Ammon's horn (tissue), 1 donor: ENCODE results near the gene ZCCHC8.
"Not testable (repeated sequence)": the region's sequence is repeated elsewhere in the genome, so short reads cannot be mapped to it uniquely, and the experiment has no call there.

Experiments used
- DNase-seq: peaks from one replicate; pipeline ENCODE4 v3.0.0-alpha.2; 2016; ENCODE audit warnings: low spot score

The ZCCHC8 gene

GRCh38 chr12:122508163-122508562 is 7.4 kb upstream of the ZCCHC8 start:
- no peak for DNase-seq

DNA sequence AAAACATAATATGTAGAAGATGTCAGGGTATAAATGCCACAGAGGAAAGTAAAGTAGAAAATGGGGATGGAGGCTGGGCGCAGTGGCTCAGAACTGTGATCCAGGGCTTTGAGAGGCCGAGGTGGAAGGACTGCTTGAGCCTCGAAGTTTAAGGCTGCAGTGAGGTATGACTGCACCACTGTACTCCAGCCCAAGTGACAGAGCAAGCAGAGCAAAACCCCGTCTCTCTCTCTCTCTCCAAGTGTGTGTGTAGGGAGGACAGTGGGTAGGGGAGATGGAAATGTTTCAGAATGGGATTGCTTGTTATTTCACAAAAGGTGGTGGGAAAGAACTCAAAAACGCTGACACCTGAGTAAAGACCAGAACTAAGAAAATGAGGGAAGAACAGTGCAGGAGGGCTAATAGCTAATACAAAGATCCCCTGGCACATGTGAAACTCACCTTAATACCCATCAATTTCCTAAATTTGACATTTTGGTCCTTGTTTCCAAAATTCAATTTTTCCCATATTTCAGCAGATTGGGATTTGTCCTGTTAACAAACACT is 5.7 kb upstream of the ZCCHC8 start:
- no peak for DNase-seq

- no peak for DNase-seq
Observed at GRCh38 chr12:122505419-122506051, 4.8 kb upstream of the ZCCHC8 start.

- no peak for DNase-seq
Observed at GRCh38 chr12:122503783-122504590, 3.3 kb upstream of the ZCCHC8 start.

- DNase-seq, result no peak
Observed at GRCh38 chr12:122503147-122503751, 2.5 kb upstream of the ZCCHC8 start.

- no peak for DNase-seq
Observed at GRCh38 chr12:122501489-122501989, 807 bp upstream of the ZCCHC8 start.

GRCh38 chr12:122499991-122500684 is 594 bp downstream of the ZCCHC8 start:
- DNase-seq, result no peak

DNA sequence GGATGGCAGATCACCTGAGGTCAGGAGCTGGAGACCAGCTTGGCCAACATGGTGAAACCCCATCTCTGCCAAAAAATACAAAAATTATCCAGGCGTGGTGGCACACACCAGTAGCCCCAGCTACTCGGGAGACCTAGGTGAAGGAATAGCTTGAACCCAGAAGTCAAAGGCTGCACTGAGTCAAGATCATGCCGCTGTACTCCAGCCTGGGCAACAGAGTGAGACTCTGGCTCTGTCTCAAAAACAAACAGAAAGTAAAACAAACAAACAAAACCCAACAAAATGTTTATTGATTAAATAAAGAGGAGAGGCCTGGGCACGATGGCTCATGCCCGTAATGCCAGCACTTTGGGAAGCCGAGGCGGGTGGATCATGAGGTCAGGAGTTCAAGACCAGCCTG is 5.5 kb downstream of the ZCCHC8 start:
- no peak for DNase-seq

DNA sequence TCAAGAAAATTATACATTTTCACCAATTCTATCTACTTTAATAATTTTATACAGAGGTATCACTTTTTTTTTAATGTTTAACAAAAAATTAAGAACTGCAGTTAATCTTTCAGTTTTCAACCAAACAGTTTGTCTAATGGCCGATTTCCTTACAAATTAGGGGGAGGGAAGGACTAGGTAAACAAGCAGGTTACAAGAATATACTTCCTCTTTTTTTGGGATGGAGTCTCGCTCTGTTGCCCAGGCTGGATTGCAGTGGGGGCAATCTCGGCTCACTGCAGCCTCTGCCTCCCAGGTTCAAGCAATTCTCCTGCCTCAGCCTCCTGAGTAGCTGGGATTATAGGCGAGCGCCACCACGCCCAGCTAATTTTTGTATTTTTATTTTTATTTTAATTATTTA is 7.5 kb downstream of the ZCCHC8 start:
- DNase-seq, result not testable (repeated sequence)

- DNase-seq, result no peak
Observed at GRCh38 chr12:122491991-122492390, 8.7 kb downstream of the ZCCHC8 start.

DNA sequence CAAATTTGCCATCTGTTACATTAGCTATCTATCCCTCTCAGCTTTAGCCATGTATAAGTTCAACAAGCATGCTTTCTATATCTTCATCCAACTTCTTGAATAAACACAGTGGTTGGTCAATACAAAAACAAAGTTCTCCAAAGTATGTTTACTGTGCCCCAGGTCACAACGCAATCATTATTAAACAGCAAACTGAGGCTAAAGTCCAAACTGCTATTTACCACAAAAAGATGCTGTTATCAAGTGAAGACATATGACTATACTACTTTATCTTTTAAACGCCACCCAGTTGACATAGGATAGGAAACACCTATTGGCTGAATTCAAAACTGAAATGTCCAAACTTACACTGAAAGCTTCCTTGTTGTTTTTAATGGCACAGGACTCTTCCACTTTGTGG is 11.7 kb downstream of the ZCCHC8 start:
- DNase-seq, result no peak

DNA sequence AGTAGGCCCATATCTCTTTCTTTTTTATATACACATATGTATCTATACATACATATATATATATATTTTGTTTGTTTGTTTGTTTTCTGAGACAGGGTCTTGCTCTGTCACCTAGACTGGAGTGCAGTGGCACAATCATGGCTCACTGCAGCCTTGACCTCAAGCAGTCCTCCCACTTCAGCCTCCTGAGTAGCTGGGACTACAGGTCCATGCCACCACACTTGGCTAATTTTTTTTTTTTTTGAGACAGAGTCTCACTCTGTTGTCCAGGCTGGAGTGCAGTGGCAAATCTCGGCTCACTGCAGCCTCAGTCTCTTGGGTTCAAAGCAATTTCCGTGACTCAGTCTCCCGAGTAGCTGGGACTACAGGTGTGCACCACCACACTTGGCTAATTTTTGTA is 12.9 kb downstream of the ZCCHC8 start:
- DNase-seq, result not testable (repeated sequence)

- no peak for DNase-seq
Observed at GRCh38 chr12:122486805-122487426, 13.8 kb downstream of the ZCCHC8 start.

DNA sequence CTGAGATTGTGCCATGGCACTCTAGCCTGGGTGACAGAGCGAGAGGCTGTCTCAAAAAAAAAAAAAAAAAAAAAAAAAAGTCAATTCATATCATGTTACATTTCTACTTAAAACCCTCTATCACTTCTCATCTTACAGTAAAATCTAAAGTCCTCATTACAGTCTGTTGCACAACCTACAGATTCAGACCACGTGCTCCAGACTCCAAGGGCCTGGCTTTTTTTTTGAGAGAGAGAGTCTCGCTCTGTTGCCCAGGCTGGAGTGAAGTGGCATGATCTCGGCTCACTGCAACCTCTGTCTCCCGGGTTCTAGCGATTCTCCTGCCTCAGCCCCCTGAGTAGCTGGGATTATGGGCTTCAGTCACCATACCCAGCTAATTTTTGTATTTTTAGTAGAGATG is 14.4 kb downstream of the ZCCHC8 start:
- DNase-seq, result not testable (repeated sequence)

- DNase-seq, result not testable (repeated sequence)
Observed at GRCh38 chr12:122484385-122484784, 16.3 kb downstream of the ZCCHC8 start.

GRCh38 chr12:122483969-122484368 is 16.8 kb downstream of the ZCCHC8 start:
- no peak for DNase-seq

DNA sequence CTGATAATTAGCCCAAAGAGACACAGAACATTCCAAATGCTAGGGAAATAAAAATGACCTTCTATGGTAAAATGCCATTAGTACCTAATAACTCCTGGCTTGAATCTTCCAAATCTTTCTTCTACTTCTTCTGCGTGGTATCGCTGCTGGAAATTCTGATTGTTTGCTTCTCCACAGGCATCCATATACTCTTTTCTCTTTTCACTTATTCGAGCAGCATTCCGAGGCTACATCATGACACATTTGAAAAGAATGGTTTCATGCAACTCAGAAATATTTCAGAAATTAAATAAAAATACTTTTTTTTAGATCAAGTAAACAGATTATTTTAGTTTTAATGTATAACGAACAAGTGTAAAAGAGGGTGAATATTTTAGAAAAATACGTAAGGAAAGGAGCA is 18.9 kb downstream of the ZCCHC8 start:
- DNase-seq, result no peak

- no peak for DNase-seq
Observed at GRCh38 chr12:122480753-122481152, 20.0 kb downstream of the ZCCHC8 start.

- no peak for DNase-seq
Observed at GRCh38 chr12:122474324-122474716, 26.4 kb downstream of the ZCCHC8 start.

GRCh38 chr12:122473543-122474323 is 27.0 kb downstream of the ZCCHC8 start:
- DNase-seq, result no peak
